Astrocyte of the cerebellum (primary cell): ENCODE data around the gene UFL1.

Source experiments
- DNase-seq: peaks from one replicate; pipeline ENCODE4 v3.0.0-alpha.2; 2011; ENCODE audit warnings: low read depth
- H3K4me3 ChIP-seq: 2 replicates; pipeline ENCODE4 v1.5.1; 2011; ENCODE audit warnings: mild to moderate bottlenecking, low read depth, low read length, moderate library complexity
- CTCF ChIP-seq: IDR thresholded peaks from 2 replicates; pipeline ENCODE4 v1.5.1; 2012; ENCODE audit warnings: low read length, low read depth, moderate library complexity, mild to moderate bottlenecking; ENCODE audit errors: missing control alignments
- in situ Hi-C: cut with HindIII; loops from 2 replicates; pipeline ENCODE4 v1.10.0; 2017; ENCODE audit warnings: low sequenced_read_pairs

The UFL1 gene

GRCh38 chr6:96509281-96509680 is 12.3 kb upstream of the UFL1 start:
- no peak for DNase-seq
- H3K4me3 ChIP-seq: no peak overlapping the region
- in situ Hi-C loops: no loop called here
- TF ChIP-seq CTCF: no peak

- peak; percentile 16 for DNase-seq
- in situ Hi-C loops: no loop called here
- peak overlapping the region; percentile 88 for H3K4me3 ChIP-seq
- no peak for TF ChIP-seq CTCF
These were observed 1.2 kb upstream of the UFL1 start for GRCh38 chr6:96520171-96521115.

GRCh38 chr6:96521306-96521643 is 331 bp upstream of the UFL1 start:
- in situ Hi-C loops: no loop called here
- peak overlapping the region; percentile 88 for H3K4me3 ChIP-seq
- no peak for TF ChIP-seq CTCF
- DNase-seq: no peak

- peak overlapping the region; percentile 88 for H3K4me3 ChIP-seq
- DNase-seq: no peak
- in situ Hi-C loops: no loop called here
- TF ChIP-seq CTCF: no peak
These were observed 931 bp downstream of the UFL1 start for GRCh38 chr6:96522465-96523009.

- no peak overlapping the region for H3K4me3 ChIP-seq
- in situ Hi-C loops: no loop called here
- DNase-seq: no peak
- no peak for TF ChIP-seq CTCF
These were observed 6.6 kb downstream of the UFL1 start for GRCh38 chr6:96528193-96528592.

- DNase-seq: no peak
- no peak overlapping the region for H3K4me3 ChIP-seq
- in situ Hi-C loops: no loop called here
- no peak for TF ChIP-seq CTCF
These were observed 10.8 kb downstream of the UFL1 start for GRCh38 chr6:96532399-96532798.
